ENCODE results near the gene SEPHS1. TPM values are rescaled to one million over a fixed set of nuclear protein-coding genes. Genes with fewer than 3 reads are reported as not detected.
"Not testable (repeated sequence)": the region's sequence is repeated elsewhere in the genome, so short reads cannot be mapped to it uniquely, and the experiment has no call there.

Gene SEPHS1
- total RNA-seq, result 10 to 100 TPM; 44.7 to 48.8 TPM

- H3K9me3 Mint-ChIP-seq, result no peaks in the 10 kb centered on the region
- peak within 1 kb of the TSS; percentile 88 for H3K27ac Mint-ChIP-seq
- H3K4me1 Mint-ChIP-seq (ENCODE audit: low read depth), result peaks cover 65% of the 10 kb centered on the region
- peak; percentile 86 to 88 for ATAC-seq (replicated peaks in 1 of 2)
- DNase-seq, result peak; percentile 90 to 91
- H3K36me3 Mint-ChIP-seq (ENCODE audit: insufficient read depth in 2 of 2), result peaks cover 4 to 7% of the 10 kb centered on the region in 2 donors
- peak within 1 kb of the TSS; percentile 97 for H3K4me3 Mint-ChIP-seq
- no peaks in the 10 kb centered on the region for H3K27me3 Mint-ChIP-seq (ENCODE audit: low read depth)
Observed at GRCh38 chr10:13348216-13349017, at the start of gene SEPHS1. Gene SEPHS1, minus strand, starts transcription at chr10:13348293. Its CDS starts 3,343 bp downstream, at chr10:13344950.

DNA sequence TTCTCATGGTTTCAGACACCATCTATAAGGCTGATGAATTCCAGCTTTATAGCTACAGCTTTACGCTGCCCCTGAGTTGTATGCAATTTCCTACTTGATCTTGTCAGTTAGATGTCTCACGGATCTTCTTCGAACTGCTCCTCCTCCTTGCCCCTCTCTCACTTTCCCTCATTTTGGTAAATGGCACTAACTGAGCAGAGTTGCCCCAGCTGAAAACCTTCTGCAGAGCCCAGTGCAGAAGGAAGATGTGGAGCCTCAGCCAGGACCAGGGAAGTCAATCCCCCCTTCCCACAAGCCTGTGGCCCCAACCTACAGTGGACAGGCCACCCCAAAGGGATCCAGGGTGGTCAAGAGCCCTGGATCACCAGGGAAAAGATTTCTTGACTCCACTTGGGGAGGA lies 49.0 kb upstream of the SEPHS1 start:
- H3K27me3 Mint-ChIP-seq (ENCODE audit: low read depth), result peaks cover 20% of the 10 kb centered on the region
- no peak overlapping the region for H3K4me3 Mint-ChIP-seq
- H3K27ac Mint-ChIP-seq, result no peak overlapping the region
- no peak for ATAC-seq (replicated peaks in 1 of 2)
- no peaks in the 10 kb centered on the region for H3K9me3 Mint-ChIP-seq
- H3K4me1 Mint-ChIP-seq (ENCODE audit: low read depth), result no peaks in the 10 kb centered on the region
- H3K36me3 Mint-ChIP-seq (ENCODE audit: insufficient read depth in 2 of 2), result no peaks in the 10 kb centered on the region
- DNase-seq, result no peak

DNA sequence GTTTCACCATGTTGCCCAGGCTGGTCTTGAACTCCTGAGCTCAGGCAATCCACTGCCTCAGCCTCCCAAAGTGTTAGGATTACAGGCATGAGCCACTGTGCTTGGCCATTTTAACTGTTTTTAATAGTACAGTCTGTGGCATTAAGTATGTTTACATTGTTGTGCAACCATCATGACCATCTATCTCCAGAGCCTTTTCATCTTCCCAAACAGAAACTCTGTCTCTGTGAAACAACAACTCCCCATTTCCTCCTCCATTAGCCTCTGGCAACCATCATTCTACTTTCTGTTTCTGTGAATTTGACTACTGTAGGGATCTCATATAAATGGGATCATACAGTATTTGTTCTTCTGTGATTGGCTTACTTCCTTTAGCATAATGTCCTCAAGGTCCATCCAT lies 48.3 kb upstream of the SEPHS1 start:
- Mint-ChIP-seq H3K36me3 (ENCODE audit: insufficient read depth in 2 of 2) (no peaks in the 10 kb centered on the region), H3K4me1 (ENCODE audit: low read depth) (no peaks in the 10 kb centered on the region), H3K4me3 (no peak overlapping the region), H3K9me3 (no peaks in the 10 kb centered on the region), H3K27me3 (ENCODE audit: low read depth) (peaks cover 25% of the 10 kb centered on the region), H3K27ac (no peak overlapping the region)
- DNase-seq (no peak), ATAC-seq (replicated peaks in 1 of 2) (no peak)

GRCh38 chr10:13395540-13395939 lies 47.4 kb upstream of the SEPHS1 start:
- Mint-ChIP-seq H3K36me3 (ENCODE audit: insufficient read depth in 2 of 2) (no peaks in the 10 kb centered on the region), H3K27me3 (ENCODE audit: low read depth) (peaks cover 25% of the 10 kb centered on the region), H3K4me1 (ENCODE audit: low read depth) (no peaks in the 10 kb centered on the region), H3K9me3 (no peaks in the 10 kb centered on the region), H3K4me3 (no peak overlapping the region), H3K27ac (no peak overlapping the region)
- DNase-seq, result no peak
- ATAC-seq (replicated peaks in 1 of 2), result no peak

GRCh38 chr10:13393640-13394039 lies 45.5 kb upstream of the SEPHS1 start:
- Mint-ChIP-seq H3K4me1 (ENCODE audit: low read depth) (no peaks in the 10 kb centered on the region), H3K9me3 (no peaks in the 10 kb centered on the region), H3K27me3 (ENCODE audit: low read depth) (peaks cover 17% of the 10 kb centered on the region), H3K27ac (no peak overlapping the region), H3K36me3 (ENCODE audit: insufficient read depth in 2 of 2) (no peaks in the 10 kb centered on the region), H3K4me3 (no peak overlapping the region)
- ATAC-seq (replicated peaks in 1 of 2) (no peak), DNase-seq (no peak)

- Mint-ChIP-seq H3K4me3 (no peak overlapping the region), H3K36me3 (ENCODE audit: insufficient read depth in 2 of 2) (no peaks in the 10 kb centered on the region)
Observed at GRCh38 chr10:13392701-13393100, 44.6 kb upstream of the SEPHS1 start.

DNA sequence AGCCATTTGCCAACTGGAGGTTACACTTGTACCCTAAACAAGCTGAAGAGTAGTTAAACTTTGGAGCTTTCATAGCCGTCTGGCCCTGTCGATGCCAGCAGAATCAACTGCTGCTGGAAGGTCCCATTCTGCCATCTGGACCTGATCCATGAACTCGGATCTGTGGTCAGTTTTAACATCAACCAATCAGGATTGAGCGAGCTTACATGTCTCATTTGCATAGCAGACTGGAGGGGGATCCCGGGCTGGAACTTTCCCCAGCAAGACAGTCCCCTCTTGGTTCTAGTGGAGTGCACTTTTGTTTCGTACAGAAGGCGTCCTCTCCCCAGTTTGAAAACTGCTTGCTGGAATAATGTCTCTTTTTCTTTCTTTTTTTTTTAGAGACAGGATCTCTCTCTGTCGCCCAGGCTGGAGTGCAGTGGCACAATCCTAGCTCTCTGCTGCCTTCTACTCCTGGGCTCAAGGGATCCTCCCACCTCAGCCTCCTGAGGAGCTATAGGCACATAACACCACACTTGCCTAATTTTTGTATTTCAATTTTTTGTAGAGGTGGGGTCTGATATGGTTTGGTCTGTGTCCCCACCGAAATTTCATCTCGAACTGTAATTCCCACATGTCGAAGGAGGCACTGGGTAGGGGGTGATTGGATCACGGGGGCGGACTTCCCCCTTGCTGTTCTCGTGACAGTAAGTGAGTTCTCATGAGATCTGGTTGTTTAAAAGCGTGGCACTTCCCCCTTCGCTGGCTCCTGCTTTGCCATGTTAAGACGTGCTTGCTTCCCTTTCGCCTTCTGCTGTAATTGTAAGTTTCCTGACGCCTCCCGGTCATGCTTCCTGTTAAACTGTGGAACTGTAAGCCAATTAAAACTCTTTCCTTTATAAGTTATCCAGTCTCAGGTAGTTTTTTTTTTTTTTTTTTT lies 42.8 kb upstream of the SEPHS1 start:
- no peaks in the 10 kb centered on the region for H3K36me3 Mint-ChIP-seq (ENCODE audit: insufficient read depth in 2 of 2)
- H3K4me3 Mint-ChIP-seq, result no peak overlapping the region
- no peaks in the 10 kb centered on the region for H3K9me3 Mint-ChIP-seq
- H3K4me1 Mint-ChIP-seq (ENCODE audit: low read depth), result no peaks in the 10 kb centered on the region
- DNase-seq, result no peak
- H3K27me3 Mint-ChIP-seq (ENCODE audit: low read depth), result peaks cover 17% of the 10 kb centered on the region
- no peak overlapping the region for H3K27ac Mint-ChIP-seq
- ATAC-seq (replicated peaks in 1 of 2), result no peak

More at GRCh38 chr10:13392701-13393100, 44.6 kb upstream of the SEPHS1 start:
- ATAC-seq (replicated peaks in 1 of 2) (no peak), DNase-seq (no peak)
- no peaks in the 10 kb centered on the region for H3K9me3 Mint-ChIP-seq
- H3K4me1 Mint-ChIP-seq (ENCODE audit: low read depth), result no peaks in the 10 kb centered on the region
- peaks cover 17% of the 10 kb centered on the region for H3K27me3 Mint-ChIP-seq (ENCODE audit: low read depth)
- no peak overlapping the region for H3K27ac Mint-ChIP-seq

- no peaks in the 10 kb centered on the region for H3K9me3 Mint-ChIP-seq
- no peak overlapping the region for H3K27ac Mint-ChIP-seq
- DNase-seq, result no peak
- peaks cover 17% of the 10 kb centered on the region for H3K27me3 Mint-ChIP-seq (ENCODE audit: low read depth)
- no peak overlapping the region for H3K4me3 Mint-ChIP-seq
- ATAC-seq (replicated peaks in 1 of 2), result no peak
- no peaks in the 10 kb centered on the region for H3K36me3 Mint-ChIP-seq (ENCODE audit: insufficient read depth in 2 of 2)
- no peaks in the 10 kb centered on the region for H3K4me1 Mint-ChIP-seq (ENCODE audit: low read depth)
Observed at GRCh38 chr10:13388478-13389230, 40.6 kb upstream of the SEPHS1 start.

DNA sequence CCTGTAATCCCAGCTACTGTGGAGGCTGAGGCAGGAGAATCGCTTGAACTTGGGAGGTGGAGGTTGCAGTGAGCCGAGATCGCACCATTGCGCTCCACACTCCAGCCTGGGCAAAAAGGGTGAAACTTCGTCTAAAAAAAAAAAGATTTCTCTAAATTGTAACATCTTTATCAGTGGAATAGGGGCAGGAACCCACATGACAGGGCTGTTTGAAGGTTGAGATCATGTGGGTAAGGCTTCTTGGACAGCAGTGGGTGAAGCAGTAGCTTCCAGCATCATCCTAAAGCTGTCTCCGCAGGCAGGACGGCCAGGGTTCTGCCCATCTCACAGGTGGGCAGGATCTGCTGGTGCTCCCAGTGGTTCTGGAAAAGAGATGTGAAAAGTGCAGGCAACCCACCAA lies 37.9 kb upstream of the SEPHS1 start:
- ATAC-seq (replicated peaks in 1 of 2), result no peak
- Mint-ChIP-seq H3K9me3 (no peaks in the 10 kb centered on the region), H3K36me3 (ENCODE audit: insufficient read depth in 2 of 2) (peaks cover 0 to 2% of the 10 kb centered on the region in 2 donors), H3K4me3 (no peak overlapping the region), H3K27ac (no peak overlapping the region), H3K4me1 (ENCODE audit: low read depth) (peaks cover 12% of the 10 kb centered on the region), H3K27me3 (ENCODE audit: low read depth) (peaks cover 25% of the 10 kb centered on the region)
- no peak for DNase-seq

GRCh38 chr10:13383399-13383761 lies 35.3 kb upstream of the SEPHS1 start:
- peaks cover 0 to 2% of the 10 kb centered on the region in 2 donors for H3K36me3 Mint-ChIP-seq (ENCODE audit: insufficient read depth in 2 of 2)
- no peaks in the 10 kb centered on the region for H3K9me3 Mint-ChIP-seq
- no peak for ATAC-seq (replicated peaks in 1 of 2)
- peak overlapping the region; percentile 63 to 68 for H3K4me3 Mint-ChIP-seq
- no peak overlapping the region for H3K27ac Mint-ChIP-seq
- peaks cover 31% of the 10 kb centered on the region for H3K27me3 Mint-ChIP-seq (ENCODE audit: low read depth)
- DNase-seq, result no peak
- peaks cover 12% of the 10 kb centered on the region for H3K4me1 Mint-ChIP-seq (ENCODE audit: low read depth)

- no peaks in the 10 kb centered on the region for H3K9me3 Mint-ChIP-seq
- H3K4me3 Mint-ChIP-seq, result peak overlapping the region; percentile 63 to 68
- H3K4me1 Mint-ChIP-seq (ENCODE audit: low read depth), result peaks cover 12% of the 10 kb centered on the region
- no peak for DNase-seq
- peaks cover 37% of the 10 kb centered on the region for H3K27me3 Mint-ChIP-seq (ENCODE audit: low read depth)
- no peak for ATAC-seq (replicated peaks in 1 of 2)
- H3K36me3 Mint-ChIP-seq (ENCODE audit: insufficient read depth in 2 of 2), result peaks cover 0 to 2% of the 10 kb centered on the region in 2 donors
- H3K27ac Mint-ChIP-seq, result no peak overlapping the region
Observed at GRCh38 chr10:13382703-13383398, 34.8 kb upstream of the SEPHS1 start.

DNA sequence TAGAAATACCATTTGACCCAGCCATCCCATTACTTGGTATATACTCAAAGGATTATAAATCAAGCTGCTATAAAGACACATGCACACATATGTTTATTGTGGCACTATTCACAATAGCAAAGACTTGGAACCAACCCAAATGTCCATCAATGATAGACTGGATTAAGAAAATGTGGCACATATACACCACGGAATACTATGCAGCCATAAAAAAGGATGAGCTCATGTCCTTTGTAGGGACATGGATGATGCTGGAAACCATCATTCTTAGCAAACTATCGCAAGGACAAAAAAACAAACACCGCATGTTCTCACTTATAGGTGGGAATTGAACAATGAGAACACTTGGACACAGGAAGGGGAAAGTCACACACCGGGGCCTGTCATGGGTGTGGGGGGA lies 31.0 kb upstream of the SEPHS1 start:
- Mint-ChIP-seq H3K27me3 (ENCODE audit: low read depth) (peaks cover 38% of the 10 kb centered on the region), H3K4me1 (ENCODE audit: low read depth) (peaks cover 12% of the 10 kb centered on the region)
- not testable (repeated sequence) for H3K4me3 Mint-ChIP-seq; H3K27ac Mint-ChIP-seq; ATAC-seq (replicated peaks in 1 of 2); DNase-seq; H3K9me3 Mint-ChIP-seq; H3K36me3 Mint-ChIP-seq (ENCODE audit: insufficient read depth in 2 of 2)

Measured in activated T-cell treated with anti-CD3 and anti-CD28 coated beads, Interleukin-2, amount 50 U/mL, for 72 hours (primary cell).